Suprapubic skin (tissue), 4 donors: Measurements from ENCODE around the gene ADCY9.

Experiments
- CTCF ChIP-seq, 2 donors: fragments of 200-600 bp in 1 of 2; fragments of 450-650 bp in 1 of 2; sonication (generic) in 1 of 2; IDR thresholded peaks; one replicate each; pipeline ENCODE4 v1.5.1; 2016 to 2019; ENCODE audit warnings: antibody characterized with exemption in 2 of 2, mild to moderate bottlenecking in 1 of 2, moderate library complexity in 1 of 2
- EP300 ChIP-seq: sonication (generic); formaldehyde crosslinking; IDR thresholded peaks from one replicate; pipeline ENCODE4 v1.6.1; 2017; ENCODE audit warnings: antibody characterized with exemption
- POLR2A ChIP-seq, 2 donors: fragments of 450-650 bp; IDR thresholded peaks; one replicate each; pipeline ENCODE4 v1.6.1; 2017; ENCODE audit warnings: antibody characterized with exemption in 2 of 2, mild to moderate bottlenecking in 2 of 2, moderate library complexity in 2 of 2
- POLR2AphosphoS5 ChIP-seq, 3 donors: sonication (generic); formaldehyde crosslinking; IDR thresholded peaks; one replicate each; pipeline ENCODE4 v1.6.1; 2017; ENCODE audit warnings: antibody characterized with exemption in 3 of 3

- TF ChIP-seq CTCF (IDR thresholded peaks at IDR 0.05): no peak
- no peak for TF ChIP-seq POLR2A (IDR thresholded peaks at IDR 0.05)
- no peak for TF ChIP-seq EP300
- no peak for TF ChIP-seq POLR2AphosphoS5 (IDR thresholded peaks at IDR 0.05)
These were observed 123.8 kb downstream of the ADCY9 start for GRCh38 chr16:3992297-3993051.
